Right lung (tissue), 5 donors: ENCODE data around the gene EIF2D. TPM values are rescaled to one million over a fixed set of nuclear protein-coding genes. Genes with fewer than 3 reads are reported as not detected.
A peak's percentile ranks its signal among the peaks of the same experiment; 100 is the strongest.

Source experiments
- DNase-seq, 2 donors: peaks; one replicate each; pipeline ENCODE4 v3.0.0-alpha.2; 2013
- polyA plus RNA-seq, 5 donors: library from polyadenylated mRNA; unstranded; fragments of 120-200 nt; gene quantifications; one replicate each; pipeline versions ENCODE4 v1.2.1 to v1.2.3, GENCODE V29; 2013; ENCODE audit warnings: inconsistent platforms in 1 of 5, low replicate concordance in 1 of 5; ENCODE audit not compliant: insufficient read length in 5 of 5, insufficient read depth in 1 of 5

Gene EIF2D
- polyA plus RNA-seq, 5 donors, result 80.2 to 105 (median 97.7) TPM

- no peak for DNase-seq
Measured at GRCh38 chr1:206573319-206573718, 38.9 kb downstream of the EIF2D start.

GRCh38 chr1:206572835-206573234 is 39.4 kb downstream of the EIF2D start:
- no peak for DNase-seq

- no peak for DNase-seq
Measured at GRCh38 chr1:206570529-206570928, 41.7 kb downstream of the EIF2D start.

- no peak for DNase-seq
Measured at GRCh38 chr1:206569556-206569955, 42.7 kb downstream of the EIF2D start.

- no peak for DNase-seq
Measured at GRCh38 chr1:206568779-206569352, 43.4 kb downstream of the EIF2D start.

GRCh38 chr1:206568256-206568655 is 44.0 kb downstream of the EIF2D start:
- DNase-seq, result no peak

GRCh38 chr1:206566999-206567398 is 45.3 kb downstream of the EIF2D start:
- no peak for DNase-seq

GRCh38 chr1:206565995-206566394 is 46.3 kb downstream of the EIF2D start:
- no peak for DNase-seq

- no peak for DNase-seq
Measured at GRCh38 chr1:206563367-206564207, 48.7 kb downstream of the EIF2D start.

GRCh38 chr1:206560007-206560716 is 52.1 kb downstream of the EIF2D start:
- DNase-seq, result peak in 1 of 2 donors; percentile 34

- no peak for DNase-seq
Measured at GRCh38 chr1:206559672-206559995, 52.6 kb downstream of the EIF2D start.

GRCh38 chr1:206558794-206559671 is 53.2 kb downstream of the EIF2D start:
- no peak for DNase-seq

- DNase-seq, result no peak
Measured at GRCh38 chr1:206557636-206558473, 54.4 kb downstream of the EIF2D start.

GRCh38 chr1:206556750-206557635 is 55.3 kb downstream of the EIF2D start:
- peak in 1 of 2 donors; percentile 35 for DNase-seq

- no peak for DNase-seq
Measured at GRCh38 chr1:206556047-206556749, 56.1 kb downstream of the EIF2D start.

GRCh38 chr1:206555473-206555935 is 56.8 kb downstream of the EIF2D start:
- DNase-seq, result no peak

GRCh38 chr1:206554701-206555472 is 57.4 kb downstream of the EIF2D start:
- DNase-seq, result no peak

- no peak for DNase-seq
Measured at GRCh38 chr1:206554211-206554610, 58.1 kb downstream of the EIF2D start.
